Uterus (tissue), 2 donors: ENCODE data around the gene HSH2D.

ENCODE experiments used
- CTCF ChIP-seq, 4 experiments: fragments of 200-600 bp in 2 of 4; fragments of 450-650 bp in 2 of 4; sonication (generic) in 2 of 4; IDR thresholded peaks; one replicate each; pipeline ENCODE4 v1.5.1; 2016 to 2019; ENCODE audit warnings: antibody characterized with exemption in 4 of 4, mild to moderate bottlenecking in 2 of 4, moderate library complexity in 1 of 4
- POLR2A ChIP-seq, 2 donors: fragments of 450-650 bp; IDR thresholded peaks; one replicate each; pipeline ENCODE4 v1.6.1; 2016; ENCODE audit warnings: antibody characterized with exemption in 2 of 2, mild to moderate bottlenecking in 1 of 2, moderate library complexity in 1 of 2

GRCh38 chr19:16166417-16166816 lies 22.9 kb downstream of the HSH2D start:
- TF ChIP-seq CTCF (IDR thresholded peaks at IDR 0.05) (no peak), POLR2A (IDR thresholded peaks at IDR 0.05) (no peak)
